Measurements from ENCODE around the gene SLC25A11.

Gene SLC25A11

DNA sequence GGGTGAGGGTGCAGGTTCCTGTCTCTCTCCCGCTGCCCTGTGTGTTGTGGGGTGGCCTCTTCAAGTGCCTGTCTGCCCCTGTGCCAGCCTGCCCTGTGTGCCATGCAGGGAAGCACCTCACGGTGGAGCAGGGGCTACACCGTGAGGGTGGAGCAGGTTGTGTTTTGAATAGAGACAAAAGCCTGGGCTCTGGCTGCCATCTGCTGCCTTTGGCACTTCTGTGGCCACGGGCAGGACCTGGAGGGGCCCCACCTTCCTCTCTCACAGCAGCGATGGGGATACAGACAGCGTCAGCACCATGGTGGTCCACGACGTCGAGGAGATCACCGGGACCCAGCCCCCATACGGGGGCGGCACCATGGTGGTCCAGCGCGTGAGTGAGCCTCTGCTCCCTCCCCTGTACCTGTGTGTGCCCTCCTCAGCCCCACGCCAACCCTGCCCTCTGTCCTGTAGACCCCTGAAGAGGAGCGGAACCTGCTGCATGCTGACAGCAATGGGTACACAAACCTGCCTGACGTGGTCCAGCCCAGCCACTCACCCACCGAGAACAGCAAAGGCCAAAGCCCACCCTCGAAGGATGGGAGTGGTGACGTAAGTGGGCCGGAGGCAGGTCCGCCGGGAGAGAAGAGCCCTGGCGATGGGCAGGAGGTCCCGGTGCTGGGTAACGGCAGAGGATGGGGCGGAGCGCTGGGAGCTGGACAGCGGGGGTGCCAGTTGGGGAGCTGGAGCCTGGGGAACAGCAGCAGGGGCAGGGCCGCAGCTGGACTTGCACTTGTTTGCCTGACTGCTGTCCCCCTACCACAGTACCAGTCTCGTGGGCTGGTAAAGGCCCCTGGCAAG is 45.9 kb downstream of the SLC25A11 start:
- no peak for DNase-seq

DNA sequence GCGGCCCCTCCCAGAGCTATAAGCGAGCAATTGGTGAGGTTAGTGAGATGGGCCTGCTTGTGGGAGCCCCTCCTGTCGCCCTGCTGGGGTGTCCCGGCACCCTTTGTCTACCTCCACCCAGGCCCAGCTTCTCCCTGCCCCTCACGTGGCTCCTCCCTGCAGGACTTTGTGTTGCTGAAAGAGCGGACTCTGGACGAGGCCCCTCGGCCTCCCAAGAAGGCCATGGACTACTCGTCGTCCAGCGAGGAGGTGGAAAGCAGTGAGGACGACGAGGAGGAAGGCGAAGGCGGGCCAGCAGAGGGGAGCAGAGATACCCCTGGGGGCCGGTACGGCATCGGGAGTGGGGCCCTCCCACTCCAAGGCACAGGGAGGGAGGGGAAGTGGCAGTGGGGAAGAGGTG is 46.6 kb downstream of the SLC25A11 start:
- DNase-seq, result no peak

DNA sequence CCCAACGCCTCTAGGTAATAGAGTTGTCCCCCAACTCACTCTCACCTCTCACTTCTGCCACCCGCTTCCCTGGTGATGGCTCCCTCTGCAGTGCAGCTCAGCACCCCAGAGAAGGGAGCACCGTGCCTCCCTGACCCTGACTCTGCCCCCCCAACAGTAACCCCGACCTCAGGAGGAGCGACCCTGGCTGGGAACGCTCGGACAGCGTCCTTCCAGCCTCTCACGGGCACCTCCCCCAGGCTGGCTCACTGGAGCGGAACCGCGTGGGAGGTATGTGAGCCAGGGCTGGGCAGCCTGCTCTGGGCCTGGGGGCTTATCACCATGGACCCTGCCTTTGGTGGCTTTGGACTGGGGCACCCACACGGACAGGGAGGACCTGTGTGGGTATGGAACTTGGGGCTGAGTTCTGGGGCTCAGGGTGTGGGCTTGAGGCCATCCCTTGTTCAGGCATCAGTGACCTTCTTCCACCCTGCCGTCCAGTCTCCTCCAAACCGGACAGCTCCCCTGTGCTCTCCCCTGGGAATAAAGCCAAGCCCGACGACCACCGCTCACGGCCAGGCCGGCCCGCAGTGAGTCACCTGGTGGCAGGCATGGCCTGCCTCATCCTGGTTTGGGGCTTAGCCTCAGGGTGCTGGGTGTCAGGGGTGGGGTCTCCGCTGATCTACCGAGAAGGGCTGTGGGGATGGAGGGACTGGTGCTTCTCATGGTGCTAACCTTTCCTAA is 47.2 kb downstream of the SLC25A11 start:
- DNase-seq, result no peak

GRCh38 chr17:4891411-4892410 is 48.1 kb downstream of the SLC25A11 start:
- DNase-seq, result no peak

- DNase-seq, result no peak
Measured at GRCh38 chr17:4887581-4887980, 52.3 kb downstream of the SLC25A11 start.

Measured in stimulated activated CD4-positive, alpha-beta T cell treated with anti-CD3 and anti-CD28 coated beads, Interleukin-2, amount 100 ng/mL, for 48 hours (primary cell).